NCI-H82 treated with DMSO at 0.1 percent for 48 hours (cell line): Measurements from ENCODE around the gene HEG1.

ENCODE experiments used
- DNase-seq: peaks from one replicate; lab custom pipeline; 2025; ENCODE audit not compliant: unreplicated experiment; lab: John Stamatoyannopoulos, UW

The HEG1 gene

DNA sequence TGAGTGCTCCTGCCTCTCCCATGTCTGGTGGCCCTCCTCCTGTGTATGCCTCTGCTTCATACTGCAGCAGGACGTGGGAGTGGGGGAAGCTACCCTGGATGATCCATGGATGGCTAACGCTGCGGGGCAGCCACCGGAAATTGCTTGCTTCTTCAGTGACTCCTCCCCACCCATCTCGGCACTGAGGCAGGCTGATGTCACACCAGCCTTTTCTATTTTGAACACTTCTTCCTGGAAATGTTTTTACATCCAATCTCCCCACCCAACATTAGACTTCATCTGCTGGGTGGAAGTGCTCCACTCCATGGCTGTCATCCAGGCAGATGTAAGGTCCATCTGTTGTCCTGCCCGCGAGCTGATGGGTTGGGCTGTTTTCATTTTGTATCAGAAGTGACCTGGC is 62.3 kb downstream of the HEG1 start:
- DNase-seq = no peak

DNA sequence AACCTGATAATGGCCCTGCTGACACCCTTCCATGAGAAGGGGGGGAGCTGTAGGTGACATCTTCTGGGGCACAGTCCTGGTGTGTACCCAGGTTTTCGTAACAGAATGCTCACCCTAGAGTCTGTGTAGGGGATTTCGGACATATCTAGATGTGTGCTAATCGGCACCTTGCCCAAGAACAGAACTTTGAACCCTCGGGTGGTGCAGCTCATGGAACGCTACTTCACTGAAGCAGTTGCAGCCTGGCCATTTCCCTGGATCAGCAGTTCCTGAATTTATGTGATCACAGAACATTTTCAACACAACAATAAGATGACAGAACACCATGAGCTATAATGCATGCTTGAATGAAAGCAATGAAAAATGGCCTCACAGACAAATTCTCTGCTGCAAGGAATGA is 63.8 kb downstream of the HEG1 start:
- DNase-seq = no peak

DNA sequence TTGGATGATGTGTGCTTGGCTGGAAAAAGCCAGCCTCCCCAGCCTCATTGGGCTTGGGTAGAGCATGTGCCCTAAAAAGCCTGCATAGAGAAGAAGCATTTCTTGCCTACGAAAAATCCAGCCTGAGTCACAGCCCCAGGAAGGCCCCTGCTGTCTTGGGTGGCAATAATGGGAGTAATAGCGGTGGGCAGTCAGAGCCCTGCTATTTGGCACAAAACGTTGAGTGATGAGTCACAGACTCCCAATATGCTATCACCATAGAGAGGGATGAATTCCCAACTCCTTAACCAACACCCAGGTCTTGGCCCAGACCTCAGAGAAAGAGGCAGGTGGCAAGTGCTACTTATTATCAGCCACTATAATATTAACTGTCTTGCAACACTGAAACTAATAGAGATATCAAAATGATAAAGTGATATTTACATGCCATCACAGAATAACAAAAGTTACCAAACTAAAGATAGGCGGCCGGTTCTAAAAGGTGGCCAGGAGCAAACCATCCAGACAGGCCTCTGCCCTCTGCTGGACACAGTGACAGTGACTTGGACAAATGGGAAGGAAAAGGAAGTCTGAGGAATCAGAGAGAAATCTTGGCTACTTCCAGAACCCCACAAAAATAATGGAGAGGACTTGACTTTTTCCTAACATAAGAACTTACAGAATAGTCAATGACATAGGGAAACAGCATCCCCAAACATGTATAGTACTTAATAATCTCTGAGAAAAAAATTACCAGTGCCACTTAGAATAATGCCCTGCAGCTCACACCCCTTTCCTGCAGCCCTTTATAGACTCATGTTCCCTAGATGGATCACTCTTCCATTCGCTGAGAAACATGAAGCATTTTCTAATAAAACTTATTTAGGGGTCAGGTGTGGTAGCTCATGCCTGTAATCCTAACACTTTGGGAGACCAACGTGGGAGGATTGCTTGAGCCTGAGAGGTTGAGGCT is 69.3 kb downstream of the HEG1 start:
- DNase-seq = no peak

DNA sequence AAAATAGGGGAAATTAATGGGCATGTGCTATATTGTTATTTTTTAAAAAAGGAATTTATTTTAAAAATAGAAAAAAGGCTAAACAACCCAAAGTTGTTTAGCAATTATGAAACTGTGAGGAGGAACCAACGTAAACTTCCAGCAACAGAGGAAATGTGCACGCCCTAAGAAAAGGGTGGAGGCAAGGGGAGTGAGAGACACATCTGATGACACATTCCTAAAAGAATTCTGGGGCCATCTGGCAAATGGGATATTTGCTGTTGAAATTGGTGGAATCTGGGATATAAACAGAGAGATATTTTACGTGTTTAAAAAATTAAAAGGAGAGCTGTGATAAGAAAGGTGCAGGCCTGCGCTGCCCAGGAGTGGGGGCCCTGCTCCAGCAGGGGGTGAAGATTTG is 70.4 kb downstream of the HEG1 start:
- no peak for DNase-seq

DNA sequence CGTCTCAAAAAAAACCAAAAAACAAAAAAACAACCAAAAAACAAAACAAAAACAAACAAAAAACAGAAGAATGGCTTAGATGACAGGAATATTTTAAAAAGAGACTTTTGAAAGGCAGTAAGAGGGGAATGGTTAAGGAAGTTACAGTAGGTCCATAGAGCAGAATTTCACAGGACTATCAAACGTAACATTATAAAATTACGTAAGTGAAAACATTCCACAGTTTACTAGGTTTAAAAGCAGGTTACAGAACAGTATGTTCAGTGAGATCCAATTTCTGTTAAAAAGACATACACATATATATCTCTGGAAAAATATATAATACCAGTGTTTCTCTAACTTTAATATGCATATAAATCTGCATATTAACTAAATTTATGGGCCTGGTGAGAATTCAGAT is 71.0 kb downstream of the HEG1 start:
- DNase-seq = no peak

DNA sequence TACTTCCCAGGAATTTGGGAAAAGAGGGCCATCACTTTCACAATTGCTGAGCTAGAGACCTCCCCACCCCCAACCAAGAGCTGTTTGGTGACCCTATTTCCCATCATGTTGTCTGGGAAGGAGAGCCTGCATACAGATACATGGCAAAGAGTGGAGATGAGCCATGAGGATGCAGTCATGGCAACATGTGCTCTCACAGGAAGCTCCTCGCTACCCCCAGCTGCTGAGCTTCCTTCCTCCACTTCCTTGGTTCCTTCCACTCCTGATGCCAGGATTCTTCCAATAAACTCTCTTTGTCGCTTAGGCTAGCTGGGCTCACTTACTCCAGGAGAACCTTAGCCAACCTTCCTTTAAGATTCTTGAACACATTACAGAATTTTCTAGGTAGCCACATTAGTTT is 72.9 kb downstream of the HEG1 start:
- DNase-seq = no peak

DNA sequence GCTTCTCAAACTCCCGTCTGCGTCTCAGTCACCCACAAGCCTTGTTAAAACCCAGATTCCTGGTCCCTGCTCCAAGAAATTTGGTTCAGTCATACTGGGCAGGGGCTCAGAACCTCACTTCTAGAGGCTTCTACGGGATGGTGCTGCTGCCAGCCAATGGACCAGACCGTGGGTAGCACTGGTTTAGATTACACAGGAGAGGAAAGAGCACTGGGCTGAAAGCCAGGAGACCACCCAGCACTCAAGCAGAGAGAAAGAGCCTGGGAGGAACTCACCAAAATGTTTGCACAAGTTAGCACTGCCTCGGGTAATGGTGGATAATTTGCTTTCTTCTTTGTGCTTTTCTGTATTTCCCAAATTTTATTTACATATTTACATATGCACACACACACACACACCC is 74.3 kb downstream of the HEG1 start:
- DNase-seq = no peak

DNA sequence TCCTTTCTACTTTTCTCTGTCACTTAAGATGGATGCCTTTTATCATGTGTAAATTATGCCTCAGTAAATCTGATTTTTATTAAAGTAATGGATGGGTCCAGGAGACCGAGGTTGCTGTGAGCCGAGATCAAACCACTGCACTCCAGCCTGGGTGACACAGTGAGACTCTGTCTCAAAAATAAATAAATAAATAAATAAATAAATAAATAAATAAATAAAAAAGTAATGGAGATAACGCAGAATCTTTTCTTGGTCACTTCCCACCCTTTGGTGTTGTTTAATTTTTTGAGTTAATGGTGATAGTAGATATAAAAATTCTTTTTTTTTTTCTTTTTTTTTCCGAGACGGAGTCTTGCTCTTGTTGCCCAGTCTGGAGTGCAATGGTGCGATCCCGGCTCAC is 77.2 kb downstream of the HEG1 start:
- no peak for DNase-seq

DNA sequence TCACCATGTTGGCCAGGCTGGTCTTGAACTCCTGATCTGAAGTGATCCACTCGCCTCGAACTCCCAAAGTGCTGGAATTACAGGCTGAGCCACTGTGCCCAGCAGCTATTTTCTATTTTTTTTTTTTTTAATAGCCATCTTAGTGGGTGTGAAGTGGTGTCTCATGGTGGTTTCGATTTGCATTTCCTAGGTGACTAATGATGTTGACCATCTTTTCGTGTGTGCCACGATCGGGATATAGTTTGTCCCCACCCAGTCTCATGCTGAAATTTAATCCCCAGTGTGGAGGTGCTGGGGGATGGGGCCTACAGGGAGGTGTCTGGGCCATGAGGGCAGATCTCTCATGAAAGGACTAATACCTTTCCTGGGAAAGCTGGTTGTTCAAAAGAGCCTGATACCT is 79.4 kb downstream of the HEG1 start:
- no peak for DNase-seq

DNA sequence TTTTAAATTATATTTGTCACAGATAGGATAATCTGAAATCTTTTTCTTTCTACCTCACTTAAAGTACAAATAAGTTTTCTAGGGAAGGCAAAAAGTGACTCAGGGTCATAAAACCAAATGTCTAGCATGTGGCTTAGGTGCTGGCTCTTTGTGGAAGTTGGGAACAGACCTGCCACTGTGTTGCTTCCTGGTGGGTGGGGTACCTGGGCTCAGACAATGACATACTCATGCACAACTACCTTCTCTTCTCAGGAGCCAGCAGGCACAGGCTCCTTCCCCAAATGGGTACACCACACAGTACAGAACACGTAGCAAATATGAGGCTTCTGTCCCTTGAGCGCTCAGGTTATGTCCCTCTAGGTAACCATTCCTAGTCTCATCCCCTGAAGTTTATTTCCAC is 81.1 kb downstream of the HEG1 start:
- no peak for DNase-seq

DNA sequence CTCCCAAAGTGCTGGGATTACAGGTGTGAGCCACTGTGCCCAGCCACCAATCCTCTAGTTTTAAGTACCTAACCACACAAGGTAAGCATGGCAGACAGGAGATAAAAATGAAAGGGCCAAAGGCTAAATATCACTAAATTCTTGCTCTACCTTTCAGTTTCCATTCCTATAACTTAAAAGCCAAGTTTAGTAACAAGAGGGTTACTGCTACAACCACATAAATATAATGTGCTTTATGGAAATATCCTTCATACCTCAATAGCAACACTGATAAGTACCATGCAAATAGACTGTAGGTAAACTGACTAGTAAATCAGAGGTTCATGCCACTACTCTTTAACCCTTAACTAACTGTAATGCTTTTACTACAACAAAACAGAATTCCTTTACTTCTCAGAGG is 82.5 kb downstream of the HEG1 start:
- DNase-seq = no peak

DNA sequence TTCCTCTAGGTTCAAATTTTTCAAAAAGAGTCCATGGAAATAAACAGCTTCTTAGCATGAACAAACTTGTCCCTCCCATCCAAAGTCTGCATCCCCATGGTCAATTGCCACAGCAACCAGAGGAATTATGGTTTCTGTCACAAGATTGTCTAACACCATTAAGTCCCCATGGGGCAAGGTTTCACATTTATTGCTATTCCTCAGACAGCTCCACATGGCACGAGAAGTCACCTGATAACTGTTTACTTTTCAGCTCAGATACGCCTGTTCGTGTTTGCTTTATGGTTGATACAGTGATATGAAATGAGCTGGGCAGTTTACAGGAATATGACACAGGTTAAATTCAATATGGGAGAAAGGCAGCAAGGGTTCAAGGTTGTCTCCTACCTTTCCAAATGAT is 83.3 kb downstream of the HEG1 start:
- no peak for DNase-seq

DNA sequence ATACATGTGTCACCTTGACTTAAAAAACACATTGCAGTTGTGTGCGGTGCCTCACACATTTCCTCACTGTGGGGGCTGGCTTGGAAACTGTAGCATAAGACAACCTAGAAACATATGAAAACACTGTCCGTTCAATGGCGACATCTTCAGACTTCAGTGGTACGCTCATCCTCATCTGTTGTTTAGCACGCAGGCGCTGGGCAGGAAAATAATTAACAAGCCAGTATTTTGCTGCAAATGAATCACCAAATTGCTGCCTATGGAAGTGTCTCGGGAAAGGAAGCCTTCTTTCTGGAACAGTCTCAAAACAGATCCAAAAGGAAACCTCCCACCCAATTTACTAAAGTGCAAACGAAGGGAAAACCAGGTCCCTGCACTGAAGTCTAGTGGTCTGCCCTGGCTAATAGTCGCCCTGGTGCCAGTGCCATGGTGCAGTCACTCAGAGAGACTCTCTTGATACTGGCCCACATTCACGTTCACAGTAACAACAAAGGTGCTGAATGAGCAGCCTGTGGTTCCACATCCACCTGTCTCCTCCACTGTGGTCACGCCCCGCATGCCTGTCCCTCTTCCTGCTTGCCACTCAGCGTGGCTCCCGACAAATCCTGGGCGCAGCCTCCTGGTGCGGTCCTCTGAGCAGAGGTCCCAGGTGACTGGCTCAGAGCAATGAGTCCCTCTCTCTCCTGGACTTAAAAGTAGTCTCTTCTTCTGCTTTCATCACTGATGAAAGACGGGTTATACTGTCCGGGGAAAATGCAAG is 85.7 kb downstream of the HEG1 start:
- no peak for DNase-seq

DNA sequence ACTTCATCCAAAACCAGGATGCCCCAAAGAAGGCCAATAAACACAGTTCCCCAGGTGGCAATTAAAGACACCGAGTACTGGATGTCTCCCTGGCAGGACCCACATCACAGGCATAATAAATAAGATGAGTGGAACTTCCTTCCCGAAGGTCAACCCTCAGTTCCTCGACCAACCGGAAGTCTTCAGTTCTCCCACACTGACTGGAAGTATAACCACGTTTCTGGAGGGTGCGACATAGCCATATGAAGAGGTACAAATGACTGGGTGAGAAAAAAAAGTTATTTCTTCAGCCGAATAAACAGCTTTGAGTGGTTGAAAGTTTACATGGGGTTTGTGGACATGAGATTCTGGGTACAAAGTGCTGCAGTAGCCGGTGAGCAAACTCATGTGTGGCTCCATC is 86.6 kb downstream of the HEG1 start:
- DNase-seq = no peak

DNA sequence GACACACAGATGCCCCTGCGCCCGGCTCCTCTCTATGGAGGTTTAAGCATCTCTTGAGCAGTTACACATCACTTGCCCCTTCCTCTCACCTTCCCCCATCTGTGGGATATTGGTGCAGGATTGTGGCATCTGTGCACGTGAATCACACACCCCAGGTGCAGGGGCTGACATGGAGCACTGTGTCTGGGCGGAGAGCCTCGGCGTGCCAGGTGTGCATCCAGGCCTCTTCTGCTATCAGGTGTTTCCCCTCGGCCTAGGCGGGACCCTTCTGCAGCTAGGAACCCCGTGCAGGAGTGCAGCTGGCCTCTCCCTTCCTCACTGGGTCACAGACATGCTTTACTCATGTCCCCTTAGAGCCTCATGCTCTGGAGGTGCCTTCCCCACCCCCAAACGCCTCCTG is 87.8 kb downstream of the HEG1 start:
- DNase-seq = no peak

DNA sequence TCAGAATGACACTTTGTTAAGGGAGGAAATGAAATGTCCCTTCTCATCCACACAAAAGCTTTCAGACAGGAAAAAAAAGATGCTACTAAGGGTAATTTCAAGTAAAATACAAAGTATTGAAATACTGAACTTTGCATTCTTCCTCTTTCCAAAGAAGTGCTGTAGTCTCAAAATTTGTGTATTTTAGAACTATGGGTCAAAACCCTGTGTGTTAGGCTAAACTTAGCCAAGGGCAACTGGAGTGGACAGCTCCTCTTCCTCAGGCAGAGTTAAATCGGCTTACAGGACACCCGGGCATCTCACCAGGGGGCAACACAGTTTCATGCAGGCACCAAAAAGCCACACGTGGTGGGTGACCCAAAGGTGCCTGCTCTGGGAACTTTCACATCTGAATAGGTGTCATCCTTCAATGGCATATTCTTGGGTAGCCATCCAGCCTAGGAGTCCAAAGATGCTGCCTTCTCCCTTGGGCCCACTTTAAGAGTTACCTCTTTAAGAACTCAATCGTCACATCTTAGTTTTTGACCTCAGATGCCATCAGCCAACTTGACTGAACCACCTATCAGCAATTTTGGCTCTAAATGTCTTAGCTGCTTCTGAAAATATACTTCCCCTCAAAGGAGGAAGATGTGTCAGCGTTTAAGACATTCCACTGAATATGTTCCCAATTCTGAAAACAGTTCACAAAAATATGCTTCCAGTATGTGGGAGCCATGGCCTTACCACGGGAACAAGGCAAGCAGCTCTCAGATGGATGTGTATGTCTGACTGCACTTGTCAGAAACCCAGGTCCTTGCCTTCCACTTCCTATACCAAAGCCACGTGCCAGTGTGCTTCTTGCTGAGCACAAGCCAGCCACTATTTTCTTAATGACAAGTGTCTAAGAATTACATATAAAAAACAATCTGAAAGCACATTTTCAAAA is 89.0 kb downstream of the HEG1 start:
- no peak for DNase-seq

DNA sequence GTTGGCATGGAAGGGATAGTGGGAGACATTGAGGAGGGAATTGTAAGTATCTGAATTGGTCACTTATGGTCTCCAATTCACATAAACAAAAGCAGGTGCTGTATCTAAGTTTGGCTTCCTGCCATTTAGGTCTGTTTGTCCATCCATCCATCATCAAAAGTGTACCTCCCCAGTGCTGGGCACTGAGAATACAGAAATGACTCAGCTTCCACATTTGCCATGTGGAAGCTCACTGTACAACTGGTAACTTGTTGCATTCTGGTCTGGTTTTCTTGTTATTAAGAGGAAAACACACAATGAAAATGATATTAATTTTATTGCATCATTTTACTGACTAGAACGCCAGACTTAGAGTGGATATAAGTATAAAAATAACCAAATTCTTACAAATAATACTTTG is 90.4 kb downstream of the HEG1 start:
- no peak for DNase-seq

DNA sequence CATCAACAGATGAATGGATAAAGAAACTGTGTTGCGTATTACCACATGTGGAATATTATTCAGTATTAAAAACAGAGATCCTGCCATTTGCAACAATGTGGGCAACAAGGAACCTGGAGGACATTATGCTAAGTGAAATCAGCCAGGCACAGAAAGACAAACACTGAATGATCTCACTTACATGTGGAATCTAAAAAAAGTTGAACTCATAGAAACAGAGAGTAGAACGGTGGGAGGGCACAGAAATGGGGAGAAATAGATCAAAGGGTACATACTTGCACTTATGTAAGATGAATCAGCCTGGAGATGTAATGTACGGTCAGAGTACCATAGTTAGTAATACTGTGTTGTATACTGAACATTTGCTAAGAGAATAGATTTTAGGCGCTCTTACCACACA is 91.4 kb downstream of the HEG1 start:
- DNase-seq = no peak

DNA sequence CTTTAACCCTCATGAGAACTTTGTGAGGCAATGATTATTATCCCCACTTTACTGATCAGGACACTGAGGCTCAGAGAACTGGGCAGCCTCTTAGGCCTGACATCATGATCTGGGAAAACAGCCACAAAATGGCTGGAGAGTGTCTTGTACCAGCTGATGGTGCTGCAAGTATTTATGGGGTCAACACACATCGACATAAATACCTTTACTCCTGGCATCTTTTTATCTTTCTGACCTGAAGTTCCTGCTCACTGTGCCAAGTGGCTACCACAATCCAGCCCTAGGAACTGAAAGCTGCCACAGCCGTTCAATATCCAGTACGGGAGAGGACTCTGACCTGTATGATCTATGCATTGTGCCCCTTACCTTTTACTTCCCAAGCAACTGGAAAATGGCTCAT is 92.0 kb downstream of the HEG1 start:
- DNase-seq = no peak

DNA sequence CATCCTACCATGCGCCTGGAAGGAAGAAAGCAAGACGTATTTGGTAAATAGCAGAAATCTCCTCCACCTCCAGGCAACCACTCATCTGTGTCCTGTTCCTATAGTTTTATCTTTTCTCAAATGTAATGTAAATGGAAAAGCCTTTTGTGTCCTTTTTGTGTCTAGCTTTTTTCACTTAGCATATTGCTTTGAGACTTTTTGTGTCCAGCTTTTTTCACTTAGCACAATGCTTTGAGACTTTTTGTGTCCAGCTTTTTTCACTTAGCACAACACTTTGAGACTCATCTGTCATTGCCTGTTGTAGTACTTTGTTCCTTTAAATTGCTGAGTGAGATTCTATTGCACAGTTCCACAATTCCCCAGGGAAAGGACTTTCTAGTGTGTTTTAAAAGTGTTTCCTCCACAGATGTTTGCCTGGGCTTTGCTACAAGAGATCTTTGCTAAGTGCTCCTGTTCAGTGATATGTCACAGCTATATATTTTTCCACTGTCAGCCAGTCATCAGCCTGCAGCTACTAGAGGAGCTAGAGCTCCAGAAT is 93.3 kb downstream of the HEG1 start:
- DNase-seq = no peak

DNA sequence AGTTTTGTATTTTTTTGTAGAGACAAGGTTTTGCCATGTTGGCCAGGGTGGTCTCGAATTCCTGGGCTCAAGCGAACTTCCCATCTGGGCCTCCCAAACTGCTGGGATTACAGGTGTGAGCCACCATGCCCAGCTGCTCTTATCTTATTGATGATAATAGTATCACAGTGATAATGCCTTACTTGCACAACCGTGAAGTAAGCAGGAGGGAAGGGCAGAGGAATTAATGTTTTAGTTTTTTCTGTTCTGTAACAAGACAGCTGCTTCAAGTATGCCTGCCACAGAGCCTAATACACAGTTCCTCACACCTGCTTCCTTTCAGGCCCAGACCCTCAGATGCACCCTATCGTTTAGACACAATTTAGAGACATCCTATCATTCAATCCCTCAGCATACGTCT is 95.1 kb downstream of the HEG1 start:
- DNase-seq = no peak
